Astrocyte of the spinal cord (primary cell): Measurements from ENCODE around the gene DIP2B.

Experiments used
- DNase-seq: peaks from one replicate; pipeline ENCODE4 v3.0.0; 2011; ENCODE audit warnings: low read depth, low spot score
- H3K4me3 ChIP-seq: 2 replicates; pipeline ENCODE4 v1.5.1; 2011; ENCODE audit warnings: low read depth, mild to moderate bottlenecking, low read length, moderate library complexity
- in situ Hi-C: cut with HindIII; loops from 2 replicates; pipeline ENCODE4 v1.10.0; 2017; ENCODE audit warnings: low sequenced_read_pairs
- TF ChIP-seq, protein P1 (sequence below): IDR thresholded peaks from 2 replicates; pipeline ENCODE4 v1.5.1; 2012; ENCODE audit warnings: low read depth, mild to moderate bottlenecking, low read length, inconsistent platforms

The DIP2B gene

DNA sequence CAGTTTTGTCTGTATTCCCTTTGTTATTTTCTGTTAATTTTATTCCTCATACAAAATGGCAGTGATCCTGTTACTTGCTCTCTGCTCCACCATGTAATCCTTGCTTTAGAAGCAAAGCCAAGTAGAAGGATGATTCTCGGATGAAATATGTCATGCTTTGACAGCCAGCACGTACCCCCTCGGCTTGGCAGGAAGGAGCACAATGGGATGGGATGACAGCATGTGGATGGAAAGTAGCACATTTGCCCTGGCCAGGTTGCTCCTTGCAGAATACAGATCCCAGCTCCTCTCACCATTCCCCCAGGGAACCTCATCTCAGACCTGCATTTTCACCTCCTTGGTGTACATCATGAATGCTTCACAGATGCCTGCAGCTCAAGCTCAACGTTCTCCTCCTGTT is 224.1 kb downstream of the DIP2B start:
- in situ Hi-C loops = no loop called here
- TF ChIP-seq, protein P1, sequence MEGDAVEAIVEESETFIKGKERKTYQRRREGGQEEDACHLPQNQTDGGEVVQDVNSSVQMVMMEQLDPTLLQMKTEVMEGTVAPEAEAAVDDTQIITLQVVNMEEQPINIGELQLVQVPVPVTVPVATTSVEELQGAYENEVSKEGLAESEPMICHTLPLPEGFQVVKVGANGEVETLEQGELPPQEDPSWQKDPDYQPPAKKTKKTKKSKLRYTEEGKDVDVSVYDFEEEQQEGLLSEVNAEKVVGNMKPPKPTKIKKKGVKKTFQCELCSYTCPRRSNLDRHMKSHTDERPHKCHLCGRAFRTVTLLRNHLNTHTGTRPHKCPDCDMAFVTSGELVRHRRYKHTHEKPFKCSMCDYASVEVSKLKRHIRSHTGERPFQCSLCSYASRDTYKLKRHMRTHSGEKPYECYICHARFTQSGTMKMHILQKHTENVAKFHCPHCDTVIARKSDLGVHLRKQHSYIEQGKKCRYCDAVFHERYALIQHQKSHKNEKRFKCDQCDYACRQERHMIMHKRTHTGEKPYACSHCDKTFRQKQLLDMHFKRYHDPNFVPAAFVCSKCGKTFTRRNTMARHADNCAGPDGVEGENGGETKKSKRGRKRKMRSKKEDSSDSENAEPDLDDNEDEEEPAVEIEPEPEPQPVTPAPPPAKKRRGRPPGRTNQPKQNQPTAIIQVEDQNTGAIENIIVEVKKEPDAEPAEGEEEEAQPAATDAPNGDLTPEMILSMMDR = no peak
- no peak overlapping the region for H3K4me3 ChIP-seq

DNA sequence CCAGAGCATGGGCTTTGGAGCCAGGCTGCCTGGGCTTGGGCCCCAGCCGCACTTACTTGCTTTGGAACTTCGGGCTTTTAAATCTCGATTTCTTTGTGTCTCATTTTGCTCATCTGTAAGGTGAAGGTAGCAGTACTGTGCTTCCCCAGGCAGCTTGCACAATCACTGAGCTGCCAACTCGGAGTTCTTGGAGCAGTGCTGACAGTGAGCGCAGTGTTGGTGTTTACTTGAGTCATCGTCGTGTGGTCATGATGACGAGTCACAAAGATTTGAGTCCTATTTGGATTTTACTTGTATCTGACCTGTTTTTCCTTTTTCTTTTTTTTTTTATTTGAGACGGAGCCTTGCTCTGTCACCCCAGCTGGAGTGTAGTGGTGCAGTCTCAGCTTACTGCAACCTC is 227.8 kb downstream of the DIP2B start:
- TF ChIP-seq, protein P1 = no peak

More for the DNA sequence above, 224.1 kb downstream of the DIP2B start:
- DNase-seq = no peak

DNA sequence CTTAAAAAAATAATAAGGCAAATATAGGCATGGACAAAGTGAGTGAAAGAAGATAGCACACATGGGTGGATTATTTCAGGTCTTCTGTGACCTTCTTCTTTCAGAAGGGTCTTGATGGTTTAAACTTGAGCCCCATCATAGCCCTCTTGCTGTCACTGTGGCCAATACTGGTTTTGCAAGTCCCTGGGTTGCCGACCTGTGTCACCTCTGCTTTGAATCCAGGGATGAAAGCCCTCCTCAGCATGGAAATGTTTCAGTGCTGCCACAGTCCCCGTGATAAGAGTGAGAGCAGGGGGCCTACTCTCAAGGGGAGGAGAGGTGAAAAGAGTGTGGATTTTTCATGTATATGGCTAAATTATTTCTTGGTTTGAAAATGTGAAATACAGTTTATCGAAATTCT is 228.9 kb downstream of the DIP2B start:
- in situ Hi-C loops = no loop called here
- TF ChIP-seq, protein P1 = no peak
- no peak for DNase-seq
- no peak overlapping the region for H3K4me3 ChIP-seq

More for the DNA sequence above, 227.8 kb downstream of the DIP2B start:
- no peak overlapping the region for H3K4me3 ChIP-seq
- in situ Hi-C loops = no loop called here
- peak; percentile 75 for DNase-seq

DNA sequence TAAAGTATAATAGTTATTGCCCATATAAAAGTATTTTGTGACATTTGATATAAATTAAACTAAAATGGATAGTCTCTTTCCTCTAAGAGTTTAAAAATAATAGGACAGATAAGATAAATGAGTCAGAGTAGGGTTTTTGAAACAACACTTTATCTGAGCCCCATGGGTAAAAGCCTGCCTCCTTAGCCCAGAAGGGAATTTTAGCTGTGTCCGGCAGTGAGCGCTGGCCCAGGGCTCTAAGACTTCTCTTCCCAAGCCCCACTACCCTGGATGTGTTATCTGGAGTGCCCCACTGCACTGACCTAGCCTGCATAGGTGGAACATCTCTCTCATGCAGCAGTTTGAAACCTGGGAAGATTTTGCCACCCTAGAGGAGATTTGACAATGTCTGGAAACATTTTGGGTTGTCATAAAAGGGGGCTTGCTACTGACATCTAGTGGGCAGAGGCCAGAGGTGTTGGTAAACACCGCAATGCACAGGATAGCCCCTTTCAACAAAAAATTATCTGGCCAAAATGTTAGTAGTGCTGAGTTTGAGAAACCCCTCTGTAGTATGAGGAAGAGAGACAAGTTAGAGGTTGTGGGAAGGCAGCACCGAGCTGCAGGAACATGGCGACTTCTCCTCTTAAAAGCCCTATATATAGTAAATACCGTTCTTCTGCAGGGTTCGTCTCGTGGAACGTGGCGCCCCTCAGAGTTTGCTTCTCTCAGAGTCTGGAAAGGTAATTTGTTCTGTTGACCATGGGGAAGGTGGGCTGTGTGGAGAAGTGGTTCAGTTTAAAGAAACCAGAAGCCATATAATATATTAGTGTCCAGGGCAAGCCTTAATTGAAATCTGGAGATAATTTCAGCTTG is 229.9 kb downstream of the DIP2B start:
- H3K4me3 ChIP-seq = no peak overlapping the region
- DNase-seq = peak; percentile 19
- in situ Hi-C loops = no loop called here
- TF ChIP-seq, protein P1 = peak; percentile 80

DNA sequence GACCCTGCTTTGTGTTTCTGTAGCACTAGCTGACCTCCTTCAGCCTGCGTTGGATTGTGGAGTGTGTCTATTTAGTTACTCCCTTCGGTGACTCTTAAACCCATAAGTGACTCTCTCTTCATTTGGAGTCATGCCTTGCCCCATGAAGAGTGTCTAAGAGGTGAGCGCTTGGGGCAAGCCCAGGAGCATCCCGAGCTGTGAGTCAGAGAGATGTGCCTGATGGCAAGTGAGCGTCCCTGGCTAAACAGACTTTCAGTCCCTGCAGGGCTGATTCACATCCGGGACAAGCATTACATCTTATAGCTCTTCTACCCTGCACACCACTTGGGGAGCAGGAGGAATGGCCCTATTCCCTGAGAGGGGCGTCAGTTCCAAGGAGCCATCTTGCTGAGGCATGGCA is 234.8 kb downstream of the DIP2B start:
- H3K4me3 ChIP-seq = no peak overlapping the region
- in situ Hi-C loops = no loop called here
- DNase-seq = no peak
- TF ChIP-seq, protein P1 = no peak

DNA sequence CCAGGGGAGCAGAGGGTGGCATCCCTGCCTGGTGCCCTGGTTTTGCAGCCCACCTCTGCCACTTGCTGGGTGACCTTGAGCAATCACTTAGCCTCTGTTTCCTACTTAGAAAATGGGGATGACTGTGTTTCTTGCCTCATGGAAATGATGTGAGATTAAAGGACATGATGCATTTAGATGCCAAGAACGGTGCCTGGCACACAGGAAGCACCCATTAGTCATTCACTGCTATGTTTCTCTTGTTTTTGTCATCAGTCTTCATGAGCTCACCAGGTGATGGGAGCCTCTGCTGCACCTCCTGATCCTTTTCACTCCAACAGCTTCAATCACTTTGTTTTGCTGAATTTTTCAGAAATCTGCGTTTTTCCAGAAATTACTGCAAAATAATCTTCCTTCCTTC is 235.5 kb downstream of the DIP2B start:
- TF ChIP-seq, protein P1 = no peak
- no peak overlapping the region for H3K4me3 ChIP-seq
- no peak for DNase-seq
- in situ Hi-C loops = no loop called here
